G401 (cell line): ENCODE results near the gene ZNF41. TPM values are rescaled to one million over a fixed set of nuclear protein-coding genes. Genes with fewer than 3 reads are reported as not detected.
"Not testable (repeated sequence)": the region's sequence is repeated elsewhere in the genome, so short reads cannot be mapped to it uniquely, and the experiment has no call there.

Source experiments
- DNase-seq: peaks from one replicate; pipeline ENCODE4 v3.0.0-alpha.2; 2015; ENCODE audit warnings: low spot score
- in situ Hi-C: cut with HindIII; loops from 2 replicates; pipeline ENCODE4 v1.10.0; 2016; ENCODE audit warnings: low sequenced_read_pairs, mixed read lengths
- total RNA-seq: library from RNA; depleted of rRNA; stranded (reverse); fragments of >200 nt; shearing (Covaris generic); gene quantifications from 2 replicates; pipeline ENCODE4 v1.2.3, GENCODE V29; 2014

Gene ZNF41
- total RNA-seq, 1 experiment from 2014 or later: 6.3 TPM

DNA sequence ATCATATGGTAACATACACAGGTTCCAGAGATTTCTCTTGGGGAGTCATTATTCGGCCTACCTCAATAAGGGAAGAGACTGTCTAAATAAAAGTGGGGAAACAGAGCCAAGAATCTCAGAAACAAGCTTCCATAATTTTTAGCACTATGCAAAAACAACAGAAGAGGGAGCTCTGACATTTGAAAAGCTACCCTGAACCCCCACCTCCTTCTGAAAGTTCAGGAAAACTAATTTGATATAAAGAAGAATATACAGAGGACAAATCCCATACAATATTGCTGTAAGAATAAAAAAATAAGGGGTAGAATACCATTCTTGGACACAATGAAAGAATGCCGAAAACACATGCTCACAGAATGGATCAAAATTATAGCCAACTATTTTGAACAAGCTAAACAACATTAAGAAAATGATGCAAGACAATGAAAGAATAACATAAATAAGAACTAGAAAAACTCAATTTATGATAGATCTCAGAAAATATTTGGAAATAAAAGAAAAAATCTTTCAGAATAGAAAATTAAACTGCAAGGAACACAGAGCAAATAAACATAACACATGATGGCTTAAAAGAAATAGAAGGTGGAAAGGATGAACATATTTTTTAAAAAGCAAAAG, 14.4 kb upstream of the ZNF41 start:
- peak; percentile 19 for DNase-seq
- in situ Hi-C loops: no loop called here

DNA sequence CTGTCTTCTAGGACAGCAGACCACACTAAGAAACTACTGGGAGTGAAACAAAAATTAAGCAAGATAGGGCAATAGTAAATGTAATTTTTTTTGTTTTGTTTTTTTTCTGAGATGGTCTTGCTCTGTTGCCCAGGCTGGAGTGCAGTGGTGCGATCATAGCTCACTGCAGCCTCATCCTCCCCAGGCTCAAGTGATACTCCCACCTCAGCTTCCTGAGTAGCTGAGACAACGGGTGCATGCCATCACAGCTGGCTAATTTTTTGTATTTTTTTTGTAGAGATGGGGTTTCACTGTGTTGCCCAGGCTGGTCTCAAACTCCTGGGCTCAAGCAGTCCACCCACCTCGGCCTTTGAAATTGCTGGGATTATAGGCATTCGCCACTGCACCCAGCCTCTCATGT, 9.1 kb upstream of the ZNF41 start:
- in situ Hi-C loops, DNase-seq: not testable (repeated sequence)

DNA sequence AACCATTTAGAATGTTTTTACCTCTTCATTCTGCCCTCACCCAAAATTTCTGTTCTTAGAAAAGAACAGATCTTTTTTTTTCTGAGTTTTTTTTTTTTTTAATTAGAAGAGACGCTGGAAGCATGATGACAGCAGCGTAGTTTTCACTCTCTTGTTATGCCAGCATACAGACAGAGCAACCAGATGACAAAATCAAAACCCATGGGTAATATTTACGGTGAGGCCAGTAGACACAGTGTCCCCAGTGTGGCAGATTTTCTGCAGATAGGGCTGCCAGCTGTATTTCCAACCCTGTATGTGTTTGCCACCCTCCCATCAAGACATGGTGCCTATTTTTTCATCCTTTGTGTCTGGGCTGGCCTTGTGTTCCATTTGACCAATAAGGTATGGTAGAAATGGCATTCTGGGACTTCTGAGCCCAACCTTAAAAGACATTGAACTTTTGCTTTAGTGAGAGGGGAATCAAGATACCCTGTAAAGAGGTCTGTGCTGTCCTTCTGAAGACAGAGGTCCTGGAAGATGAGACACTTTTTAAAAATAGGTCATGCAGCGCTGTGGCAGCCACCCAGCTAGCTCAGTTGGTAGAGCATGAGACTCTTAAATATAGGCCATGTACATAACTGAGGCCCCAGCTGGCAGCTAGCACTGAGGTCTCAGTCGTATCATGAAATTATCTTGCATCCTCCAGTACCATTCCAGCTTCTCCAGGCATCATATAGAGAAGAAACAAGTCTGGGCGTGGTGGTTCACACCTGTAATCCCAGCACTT, 6.7 kb upstream of the ZNF41 start:
- in situ Hi-C loops: no loop called here
- peak; percentile 24 for DNase-seq

DNA sequence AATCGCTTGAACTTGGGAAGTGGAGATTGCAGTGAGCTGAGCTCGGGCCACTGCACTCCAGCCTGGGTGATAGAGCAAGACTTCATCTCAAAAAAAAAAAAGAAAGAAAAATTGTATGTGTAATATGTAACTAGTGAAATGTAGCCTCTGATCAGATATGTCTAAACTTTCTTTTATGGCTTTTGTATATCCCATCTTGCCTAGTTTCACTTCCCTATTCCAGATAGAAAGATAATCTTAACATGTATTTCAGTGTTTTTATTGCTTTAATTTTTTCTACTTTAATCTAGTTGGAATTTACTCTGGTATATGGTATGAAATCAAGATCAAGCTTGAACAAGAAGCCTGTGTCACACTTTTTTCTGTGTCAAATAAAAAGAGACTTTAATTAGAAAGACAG, 1.9 kb upstream of the ZNF41 start:
- in situ Hi-C loops: no loop called here
- DNase-seq: no peak

DNA sequence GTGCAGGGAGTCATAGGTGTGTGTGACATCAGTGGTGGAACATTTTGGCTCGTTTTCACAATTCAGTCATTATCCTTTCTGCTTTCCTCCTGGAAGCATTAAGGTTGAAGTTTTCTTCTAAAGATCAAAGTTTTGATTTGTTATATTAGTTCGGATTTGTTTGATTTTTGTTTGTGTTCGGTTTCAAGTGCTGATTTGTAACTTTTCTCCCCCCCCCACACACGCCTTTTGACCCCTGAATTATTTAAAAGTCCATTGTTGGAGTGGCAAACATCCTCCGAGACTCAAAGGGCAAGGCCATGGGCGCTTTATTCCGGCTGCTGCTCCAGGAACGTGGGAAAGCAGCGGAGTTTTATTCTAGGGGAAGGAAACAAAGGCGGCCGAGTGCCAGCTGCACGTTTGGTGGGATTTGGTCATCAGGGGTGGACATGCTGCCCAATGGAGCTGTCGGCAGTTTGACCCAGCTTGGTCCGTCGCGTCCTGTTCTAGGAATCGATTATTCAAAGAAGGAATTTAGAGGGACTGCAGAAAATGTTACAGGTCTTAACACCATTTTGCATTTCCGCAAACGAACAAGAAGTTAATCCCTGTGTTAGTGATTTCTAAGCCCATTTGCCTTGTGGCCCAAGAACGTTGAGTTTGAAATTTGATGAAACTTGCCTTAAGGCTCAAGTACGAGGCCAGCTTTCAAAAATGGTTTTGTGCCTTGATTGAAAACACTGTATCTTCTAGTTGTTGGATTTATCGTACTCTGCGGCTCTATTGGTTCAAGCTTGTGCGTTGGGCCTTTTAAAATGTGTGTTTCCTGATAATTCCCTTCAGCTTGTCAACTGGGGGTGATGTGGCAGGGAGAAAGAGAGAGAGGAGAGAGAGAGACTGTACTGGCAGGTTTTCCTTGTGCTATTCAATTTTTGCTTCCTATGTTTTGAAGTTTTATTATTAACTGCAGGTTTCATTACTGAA, 565 bp upstream of the ZNF41 start:
- DNase-seq: peak; percentile 41
- in situ Hi-C loops: no loop called here

DNA sequence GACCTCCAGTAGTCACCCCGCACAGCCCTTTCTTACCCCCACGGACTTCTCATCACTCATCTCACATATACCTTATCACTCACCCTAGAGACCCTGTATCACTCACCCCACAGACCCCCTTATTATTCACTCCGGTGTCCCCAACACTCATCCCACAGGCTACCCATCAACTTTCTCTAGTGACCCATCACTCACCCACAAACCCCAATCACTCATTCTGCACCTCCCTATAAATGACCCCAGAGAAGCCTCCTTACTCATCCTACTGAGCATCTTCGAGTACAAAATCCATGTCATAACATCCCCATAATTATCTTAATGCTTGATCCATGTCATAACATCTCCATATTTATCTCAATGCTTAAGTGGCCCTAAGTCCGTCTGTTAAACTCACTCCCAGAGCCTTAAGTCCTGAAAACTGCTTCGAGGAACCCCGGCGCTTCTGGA, 934 bp downstream of the ZNF41 start:
- DNase-seq: no peak
- in situ Hi-C loops: no loop called here

DNA sequence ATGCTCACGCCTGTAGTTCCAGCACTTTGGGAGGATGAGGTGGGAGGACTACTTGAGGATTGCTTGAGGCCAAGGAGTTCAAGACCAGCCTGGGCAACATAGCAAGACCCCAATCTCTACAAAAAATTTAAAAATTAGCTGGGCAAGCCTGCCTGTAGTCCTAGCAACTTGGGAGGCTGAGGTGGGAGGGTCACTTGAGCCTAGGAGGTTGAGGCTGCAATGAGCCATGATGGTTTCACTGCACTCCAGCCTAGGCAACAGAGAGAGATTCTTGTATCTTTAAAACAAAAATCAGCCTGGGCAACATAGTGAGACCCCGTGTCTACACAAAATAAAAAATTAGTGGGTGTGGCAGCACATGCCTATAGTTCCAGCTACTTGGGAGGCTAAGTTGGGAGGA, 1.9 kb downstream of the ZNF41 start:
- DNase-seq: no peak
- in situ Hi-C loops: no loop called here

DNA sequence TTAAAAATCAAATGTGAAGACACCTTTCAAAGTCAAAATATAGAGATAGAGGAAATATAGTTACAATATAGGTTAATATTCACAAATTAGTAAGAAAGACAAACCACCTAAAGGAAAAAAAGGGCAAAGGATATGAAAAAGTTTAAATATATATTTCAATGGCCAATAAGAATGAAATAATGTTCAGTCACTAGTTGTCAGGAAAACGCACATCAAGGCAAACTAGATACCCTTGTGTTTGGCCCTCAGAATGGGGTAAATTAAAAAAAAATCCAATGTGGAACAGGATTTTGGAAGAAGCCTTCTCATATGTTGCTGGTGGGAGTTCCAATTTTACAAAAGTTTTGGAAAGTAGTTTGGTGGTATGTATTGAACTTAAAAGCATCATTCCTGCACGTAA, 2.4 kb downstream of the ZNF41 start:
- in situ Hi-C loops: no loop called here
- DNase-seq: no peak

DNA sequence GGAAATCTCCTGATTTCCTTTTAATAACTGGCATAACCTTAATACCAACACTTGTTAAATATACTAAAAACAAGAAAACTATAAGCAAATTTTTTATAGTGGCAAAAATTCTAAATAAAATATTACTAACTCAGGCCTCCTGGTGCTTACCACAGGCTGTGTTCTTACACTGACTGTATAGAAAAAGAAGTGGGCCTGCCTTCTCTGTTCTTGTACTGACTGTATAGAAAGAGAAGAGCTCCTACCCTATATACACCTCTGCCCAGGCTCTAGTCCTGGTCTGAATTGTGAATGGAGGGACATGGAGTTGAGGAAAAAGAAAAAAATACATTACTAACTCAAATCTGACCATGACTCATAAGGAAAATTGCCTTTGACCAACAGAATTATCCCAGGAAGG, 7.5 kb downstream of the ZNF41 start:
- in situ Hi-C loops: no loop called here
- no peak for DNase-seq

DNA sequence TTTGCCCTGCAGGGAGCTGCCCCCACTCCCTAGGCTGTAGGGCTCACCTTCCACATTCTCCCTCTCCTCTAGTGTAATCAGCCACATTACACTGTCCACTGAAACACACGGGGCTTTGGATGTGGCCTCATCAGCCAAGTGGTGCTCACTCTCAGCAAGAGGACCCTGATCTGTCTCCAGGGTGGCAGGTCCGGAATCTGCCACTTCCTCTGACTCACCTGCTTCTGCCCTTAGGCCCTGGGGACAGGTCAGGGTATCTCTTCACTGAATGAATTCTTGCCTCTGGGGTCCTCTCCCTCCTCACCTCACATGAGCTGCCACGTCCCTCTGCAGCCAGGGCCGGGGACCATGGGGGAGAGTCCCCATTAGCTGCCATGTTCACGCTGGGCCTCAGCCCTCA, 15.9 kb downstream of the ZNF41 start:
- in situ Hi-C loops: no loop called here

DNA sequence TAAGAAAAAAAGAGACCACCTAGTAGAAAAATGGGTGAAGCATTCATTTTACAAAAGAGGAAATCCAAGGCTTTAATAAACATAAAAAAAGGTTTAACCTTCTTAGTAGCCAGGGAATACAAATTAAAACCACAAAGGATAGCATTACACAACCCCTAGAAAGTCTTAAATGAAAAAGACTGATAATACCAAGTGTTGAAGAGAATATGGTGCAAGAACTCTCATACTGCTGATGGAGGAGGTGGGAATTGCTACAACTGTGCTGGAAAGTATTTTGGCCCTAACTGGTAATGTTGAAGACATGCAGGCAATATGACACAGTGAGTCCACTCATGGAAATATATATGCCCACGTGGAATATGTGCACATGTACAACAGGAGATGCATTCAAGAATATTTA, 22.5 kb downstream of the ZNF41 start:
- in situ Hi-C loops: no loop called here
- no peak for DNase-seq

More for the DNA sequence above, 15.9 kb downstream of the ZNF41 start:
- no peak for DNase-seq

DNA sequence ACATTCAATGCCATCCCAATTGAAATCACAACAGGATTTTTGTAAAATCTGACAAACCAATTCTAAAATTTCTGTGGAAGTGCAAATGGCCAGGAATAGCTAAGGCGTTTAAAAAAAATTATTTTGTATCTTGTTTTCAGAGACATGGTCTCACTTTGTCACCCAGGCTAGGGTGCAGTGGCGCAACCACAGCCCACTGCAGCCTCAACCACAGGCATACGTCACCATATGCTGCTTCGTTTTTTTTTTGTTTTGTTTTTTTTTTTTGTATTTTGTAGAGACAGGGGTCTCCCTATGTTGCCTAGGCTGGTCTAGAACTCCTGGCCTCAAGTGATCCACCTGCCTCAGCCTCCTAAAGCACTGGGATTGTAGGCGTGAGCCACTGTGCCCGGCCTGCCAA, 24.5 kb downstream of the ZNF41 start:
- DNase-seq: no peak
- in situ Hi-C loops: no loop called here

DNA sequence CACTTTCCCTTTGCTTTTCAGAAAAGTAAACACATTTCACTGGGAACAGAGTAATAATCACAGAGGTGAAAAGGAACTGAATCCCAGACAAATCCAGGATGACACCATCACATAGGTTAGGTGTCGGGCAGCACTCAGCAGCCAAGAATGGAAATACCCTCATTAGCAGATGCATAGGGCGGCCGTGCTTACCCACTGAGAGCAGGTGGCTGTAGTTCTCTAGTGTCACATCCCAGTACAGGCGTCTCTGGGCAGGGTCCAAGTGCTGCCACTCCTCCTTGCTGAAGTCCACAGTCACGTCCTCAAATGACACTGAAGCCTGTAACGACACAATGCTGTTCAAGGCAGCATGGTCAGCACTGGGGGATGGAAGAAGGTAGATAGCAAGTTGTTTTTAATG, 26.9 kb downstream of the ZNF41 start:
- DNase-seq: peak; percentile 18
- in situ Hi-C loops: no loop called here

DNA sequence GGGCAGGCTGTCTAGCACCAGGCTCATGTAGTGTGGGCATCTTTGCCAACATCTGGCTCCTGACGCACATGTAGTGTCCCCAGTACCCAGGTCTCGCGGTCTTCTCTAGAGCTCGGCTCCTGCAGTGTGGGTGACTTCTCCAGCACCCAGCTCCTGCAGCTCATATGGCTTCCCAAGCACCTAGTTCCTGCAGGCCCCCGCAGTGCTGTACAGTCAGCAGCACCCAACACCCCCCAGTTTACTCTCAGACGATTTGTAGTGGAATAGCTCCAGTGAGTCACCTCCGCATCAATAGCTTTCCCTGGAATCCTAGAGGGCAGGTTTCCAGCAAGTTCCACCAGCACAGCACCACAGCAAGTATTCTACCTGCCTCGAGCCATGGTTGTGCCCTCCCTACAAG, 30.9 kb downstream of the ZNF41 start:
- DNase-seq: no peak
- in situ Hi-C loops: no loop called here

DNA sequence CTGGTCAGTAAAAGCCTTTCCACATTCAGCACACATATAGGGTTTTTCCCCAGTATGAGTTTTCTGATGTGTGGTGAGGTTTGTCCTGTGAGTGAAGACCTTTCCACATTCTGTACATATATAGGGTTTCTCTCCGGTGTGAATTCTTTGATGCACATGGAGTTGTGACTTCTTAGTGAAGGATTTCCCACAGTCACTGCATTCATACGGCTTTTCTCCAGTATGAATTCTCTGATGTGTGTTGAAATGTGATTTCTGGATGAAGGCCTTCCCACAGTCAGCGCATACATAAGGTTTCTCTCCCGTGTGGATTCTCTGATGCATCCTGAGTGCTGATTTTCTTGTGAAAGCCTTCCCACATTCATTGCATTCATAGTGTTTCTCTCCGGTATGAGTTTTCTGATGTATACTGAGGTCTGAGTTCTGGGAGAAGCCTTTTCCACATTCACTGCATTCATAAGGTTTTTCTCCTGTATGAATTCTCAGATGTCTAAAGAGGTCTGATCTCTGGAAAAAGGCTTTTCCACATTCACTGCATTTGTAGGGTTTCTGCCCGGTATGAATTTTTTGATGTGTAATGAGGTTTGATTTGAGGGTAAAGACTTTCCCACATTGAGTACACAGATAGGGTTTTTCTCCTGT, 34.7 kb downstream of the ZNF41 start:
- DNase-seq: no peak
- in situ Hi-C loops: no loop called here

DNA sequence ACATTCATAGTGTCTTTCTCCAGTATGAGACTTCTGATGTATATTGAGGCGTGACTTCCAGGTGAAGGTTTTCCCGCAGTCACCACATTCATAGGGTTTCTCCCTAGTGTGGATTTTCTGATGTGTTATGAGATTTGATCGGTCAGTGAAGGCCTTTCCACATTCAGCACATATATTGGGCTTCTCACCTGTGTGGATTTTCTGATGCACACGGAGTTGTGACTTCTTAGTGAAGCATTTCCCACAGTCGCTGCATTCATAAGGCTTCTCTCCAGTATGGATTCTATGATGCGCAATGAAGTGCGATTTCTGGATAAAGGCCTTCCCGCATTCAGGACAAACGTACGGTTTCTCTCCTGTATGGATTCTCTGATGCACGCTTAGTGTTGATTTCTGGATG, 35.4 kb downstream of the ZNF41 start:
- in situ Hi-C loops: no loop called here
- DNase-seq: no peak

DNA sequence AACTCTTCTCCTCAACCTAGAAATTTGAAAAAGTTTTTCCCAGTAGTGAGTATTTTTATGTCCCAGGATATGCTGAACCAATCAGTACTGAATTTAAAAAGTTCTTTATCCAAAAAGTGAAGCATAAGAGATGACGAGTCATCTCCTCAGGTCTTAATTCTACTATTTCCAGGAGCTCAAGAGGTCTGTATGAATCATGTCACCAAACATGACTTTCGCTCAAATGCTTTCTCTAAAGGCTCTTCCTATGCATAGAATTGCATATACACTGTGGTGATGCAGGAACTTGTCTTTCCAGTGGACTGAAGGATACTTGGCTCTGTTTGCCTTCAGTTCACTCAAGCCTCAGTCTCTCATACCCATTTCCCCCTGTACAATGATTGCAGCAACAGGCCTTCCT, 36.1 kb downstream of the ZNF41 start:
- in situ Hi-C loops: no loop called here

DNA sequence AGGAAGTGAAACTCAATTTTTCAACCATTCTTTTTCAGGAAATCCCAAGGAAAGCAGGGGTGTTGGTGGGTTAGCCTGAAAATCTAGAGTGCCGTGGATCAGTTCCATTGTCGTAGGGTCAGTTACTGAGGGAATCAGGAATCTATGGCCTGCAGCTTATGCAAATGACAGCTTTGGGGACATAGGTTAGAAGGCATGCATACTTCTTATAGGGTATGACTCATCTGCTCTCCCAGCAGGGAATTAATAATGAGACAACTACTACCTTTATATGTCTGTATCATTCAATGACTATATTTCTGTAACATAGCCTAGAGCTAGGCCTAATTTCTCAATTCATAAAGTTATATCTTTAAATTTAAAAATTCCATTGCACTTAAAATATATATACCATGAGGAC, 36.6 kb downstream of the ZNF41 start:
- in situ Hi-C loops: no loop called here
- no peak for DNase-seq

More for the DNA sequence above, 36.1 kb downstream of the ZNF41 start:
- DNase-seq: no peak

DNA sequence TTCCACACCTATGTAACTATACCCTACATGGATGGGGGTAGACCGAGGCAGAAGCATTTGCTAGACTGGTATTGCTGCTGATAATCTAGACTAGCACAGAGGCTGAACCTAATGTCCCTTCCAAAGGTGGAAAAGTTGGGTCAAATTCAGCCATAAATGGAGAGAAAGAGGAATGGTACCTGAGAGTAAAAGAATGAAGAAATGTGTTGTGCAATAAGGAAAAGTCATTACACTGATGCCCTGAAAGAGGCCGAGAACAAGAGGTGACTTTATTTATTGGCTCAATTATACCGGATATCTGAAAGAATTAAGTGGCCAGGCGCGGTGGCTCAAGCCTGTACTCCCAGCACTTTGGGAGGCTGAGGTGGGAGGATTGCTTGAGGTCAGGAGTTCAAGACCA, 52.1 kb downstream of the ZNF41 start:
- no peak for DNase-seq
- in situ Hi-C loops: no loop called here
